SU-DHL-6 (cell line): Measurements from ENCODE around the gene NPAS3.

ENCODE experiments used
- H2AFZ ChIP-seq: fragments of 200-600 bp; sonication (generic); 2 replicates; pipeline ENCODE4 v1.6.1; 2014; ENCODE audit warnings: low read depth, mild to moderate bottlenecking, moderate library complexity, mixed read lengths, antibody characterized with exemption, low read length; ENCODE audit not compliant: severe bottlenecking
- H3F3A ChIP-seq: fragments of 200-600 bp; shearing (Covaris generic); 2 replicates; pipeline ENCODE4 v1.6.0; 2016; ENCODE audit warnings: antibody characterized with exemption, mild to moderate bottlenecking; ENCODE audit not compliant: insufficient read depth
- H3K27ac ChIP-seq: fragments of 200-600 bp; sonication (generic); 2 replicates; pipeline ENCODE4 v1.5.1; 2016; ENCODE audit warnings: low read depth, mild to moderate bottlenecking, low read length, moderate library complexity, mixed read lengths
- H3K27me3 ChIP-seq: fragments of 200-600 bp; sonication (generic), shearing (Covaris generic); 2 replicates; pipeline ENCODE4 v1.6.0; 2014; ENCODE audit warnings: mild to moderate bottlenecking, low read length
- H3K36me3 ChIP-seq: fragments of 200-600 bp; sonication (generic); 2 replicates; pipeline ENCODE4 v1.6.1; 2014; ENCODE audit warnings: mild to moderate bottlenecking, low read length, mixed read lengths
- H3K4me2 ChIP-seq: fragments of 300-600, 200-600 bp; shearing (Covaris generic), sonication (generic); 2 replicates; pipeline ENCODE4 v1.6.0; 2014; ENCODE audit warnings: low read length, low read depth, mild to moderate bottlenecking; ENCODE audit not compliant: poor library complexity, severe bottlenecking
- H3K4me3 ChIP-seq: fragments of 200-600 bp; sonication (generic); 2 replicates; pipeline ENCODE4 v1.5.1; 2014; ENCODE audit warnings: antibody characterized with exemption, low read length, mild to moderate bottlenecking, mixed read lengths; ENCODE audit not compliant: insufficient read depth, poor library complexity, severe bottlenecking
- H3K79me2 ChIP-seq: fragments of 200-600 bp; sonication (generic); 2 replicates; pipeline ENCODE4 v1.6.1; 2014; ENCODE audit warnings: mild to moderate bottlenecking, low read length, moderate library complexity; ENCODE audit not compliant: insufficient read depth
- H3K9ac ChIP-seq: fragments of 200-600 bp; sonication (generic); 2 replicates; pipeline ENCODE4 v1.7.0; 2014; ENCODE audit warnings: mild to moderate bottlenecking, low read length
- H3K9me2 ChIP-seq: fragments of 200-600 bp; sonication (generic); replicated peaks from 2 replicates; pipeline ENCODE4 v1.6.1; 2014; ENCODE audit warnings: low read length; ENCODE audit not compliant: insufficient read depth
- H3K9me3 ChIP-seq: fragments of 200-600 bp; sonication (generic); 2 replicates; pipeline ENCODE4 v1.6.1; 2014; ENCODE audit warnings: low read length, mixed read lengths; ENCODE audit not compliant: insufficient read depth
- H4K20me1 ChIP-seq: fragments of 200-600 bp; sonication (generic); 2 replicates; pipeline ENCODE4 v1.6.1; 2014; ENCODE audit warnings: low read depth, mild to moderate bottlenecking, antibody characterized with exemption, low read length, moderate library complexity, mixed read lengths
- CTCF ChIP-seq: fragments of 200-600 bp; sonication (generic); IDR thresholded peaks from one replicate; pipeline ENCODE4 v1.5.1; 2017; ENCODE audit warnings: antibody characterized with exemption, mild to moderate bottlenecking, low read length, moderate library complexity; ENCODE audit not compliant: insufficient read depth, poor library complexity, severe bottlenecking
- EZH2phosphoT487 ChIP-seq: fragments of 200-600 bp; sonication (generic), shearing (Covaris generic); conservative IDR thresholded peaks from 2 replicates; pipeline ENCODE4 v1.6.1; 2018; ENCODE audit warnings: mild to moderate bottlenecking, antibody characterized with exemption, low read length, moderate library complexity, mixed read lengths

NPAS3 gene

GRCh38 chr14:33469898-33470297 lies 531.2 kb downstream of the NPAS3 start:
- H3K4me2 ChIP-seq: no peak overlapping the region
- TF ChIP-seq EZH2phosphoT487: no peak
- TF ChIP-seq CTCF: no peak
- no peaks in the 10 kb centered on the region for H3K79me2 ChIP-seq
- H3K27ac ChIP-seq: no peak overlapping the region
- H4K20me1 ChIP-seq: no peaks in the 10 kb centered on the region
- H3K4me3 ChIP-seq: no peak overlapping the region
- H2AFZ ChIP-seq: no peak overlapping the region
- H3K27me3 ChIP-seq: no peaks in the 10 kb centered on the region
- no peak overlapping the region for H3K9ac ChIP-seq
- H3K36me3 ChIP-seq: no peaks in the 10 kb centered on the region
- H3F3A ChIP-seq: no peaks in the 10 kb centered on the region
- H3K9me2 ChIP-seq: no peaks in the 10 kb centered on the region
- H3K9me3 ChIP-seq: no peaks in the 10 kb centered on the region

- H3F3A ChIP-seq: no peaks in the 10 kb centered on the region
- no peak overlapping the region for H3K27ac ChIP-seq
- no peaks in the 10 kb centered on the region for H4K20me1 ChIP-seq
- TF ChIP-seq CTCF: no peak
- TF ChIP-seq EZH2phosphoT487: no peak
- no peaks in the 10 kb centered on the region for H3K9me2 ChIP-seq
- no peaks in the 10 kb centered on the region for H3K27me3 ChIP-seq
- no peak overlapping the region for H3K9ac ChIP-seq
- no peaks in the 10 kb centered on the region for H3K79me2 ChIP-seq
- no peak overlapping the region for H2AFZ ChIP-seq
- H3K9me3 ChIP-seq: no peaks in the 10 kb centered on the region
- H3K36me3 ChIP-seq: no peaks in the 10 kb centered on the region
- no peak overlapping the region for H3K4me2 ChIP-seq
- H3K4me3 ChIP-seq: no peak overlapping the region
Observed at GRCh38 chr14:33471776-33472175, 533.1 kb downstream of the NPAS3 start.

GRCh38 chr14:33475623-33476022 lies 536.9 kb downstream of the NPAS3 start:
- Histone ChIP-seq H3F3A (no peaks in the 10 kb centered on the region), H3K9ac (no peak overlapping the region), H3K79me2 (no peaks in the 10 kb centered on the region), H3K4me2 (no peak overlapping the region), H3K4me3 (no peak overlapping the region), H3K9me2 (no peaks in the 10 kb centered on the region), H3K9me3 (no peaks in the 10 kb centered on the region), H3K27ac (no peak overlapping the region), H3K36me3 (no peaks in the 10 kb centered on the region), H4K20me1 (no peaks in the 10 kb centered on the region), H3K27me3 (no peaks in the 10 kb centered on the region), H2AFZ (no peak overlapping the region)
- TF ChIP-seq EZH2phosphoT487 (no peak), CTCF (no peak)
